GM13976 (cell line): ENCODE measurements around the gene TMIGD2.

Experiments used
- DNase-seq: peaks from one replicate; pipeline ENCODE4 v3.0.0; 2012; ENCODE audit warnings: low spot score
- CTCF ChIP-seq: IDR thresholded peaks from 2 replicates; pipeline ENCODE4 v1.5.1; 2012; ENCODE audit warnings: borderline replicate concordance, mild to moderate bottlenecking; ENCODE audit not compliant: insufficient read depth; ENCODE audit errors: extremely low read depth, missing control alignments, control extremely low read depth
- in situ Hi-C: fragments of 300-500 bp; cut with MboI; formaldehyde crosslinking; loops from one replicate; pipeline ENCODE4 v1.12.0; 2022; ENCODE audit warnings: low sequenced_read_pairs, mixed read lengths, inconsistent platforms; ENCODE audit not compliant: unreplicated experiment

Gene TMIGD2

GRCh38 chr19:4326837-4327251, 24.7 kb upstream of the TMIGD2 start:
- no peak for TF ChIP-seq CTCF
- DNase-seq: no peak
- in situ Hi-C loops: no loop called here

GRCh38 chr19:4326215-4326836, 24.1 kb upstream of the TMIGD2 start:
- TF ChIP-seq CTCF: no peak
- peak; percentile 12 for DNase-seq
- in situ Hi-C loops: no loop called here

- in situ Hi-C loops: no loop called here
- no peak for DNase-seq
- no peak for TF ChIP-seq CTCF
Measured at GRCh38 chr19:4324228-4324627, 22.0 kb upstream of the TMIGD2 start.

- TF ChIP-seq CTCF: no peak
- in situ Hi-C loops: no loop called here
- peak; percentile 8 for DNase-seq
Measured at GRCh38 chr19:4323692-4324091, 21.5 kb upstream of the TMIGD2 start.

GRCh38 chr19:4322942-4323665, 20.9 kb upstream of the TMIGD2 start:
- in situ Hi-C loops: no loop called here
- peak; percentile 9 for DNase-seq
- no peak for TF ChIP-seq CTCF

GRCh38 chr19:4320419-4320818, 18.2 kb upstream of the TMIGD2 start:
- in situ Hi-C loops: no loop called here

More at GRCh38 chr19:4320419-4320818, 18.2 kb upstream of the TMIGD2 start:
- DNase-seq: no peak
- TF ChIP-seq CTCF: no peak
